Upper lobe of left lung (tissue), 6 donors: ENCODE results near the gene SETDB1. TPM values are rescaled to one million over a fixed set of nuclear protein-coding genes. Genes with fewer than 3 reads are reported as not detected.

Experiments used
- ATAC-seq, 2 donors: fragments of 200-7000 bp; cut with Tn5 transposase; one replicate each; pipeline ENCODE4 v1.9.1; 2022; ENCODE audit warnings: mild to moderate bottlenecking in 2 of 2, moderate library complexity in 2 of 2; ENCODE audit not compliant: low FRiP score in 2 of 2
- DNase-seq, 2 donors: peaks; one replicate each; pipeline ENCODE4 v3.0.0-alpha.2; 2019 to 2020
- H3K27ac ChIP-seq, 4 donors: fragments of 200-600 bp; sonication (generic); one replicate each; pipeline ENCODE4 v1.5.1; 2016 to 2019
- H3K27me3 ChIP-seq, 4 donors: fragments of 200-600 bp; sonication (generic); one replicate each; pipeline ENCODE4 v1.5.1; 2017 to 2019
- H3K36me3 ChIP-seq, 4 donors: fragments of 200-600 bp; sonication (generic); one replicate each; pipeline ENCODE4 v1.5.1; 2016 to 2019
- H3K4me1 ChIP-seq, 4 donors: fragments of 200-600 bp; sonication (generic); one replicate each; pipeline ENCODE4 v1.5.1; 2018 to 2019
- H3K4me3 ChIP-seq, 4 donors: fragments of 200-600 bp; sonication (generic); one replicate each; pipeline ENCODE4 v1.5.1; 2017 to 2019; ENCODE audit warnings: mild to moderate bottlenecking in 2 of 4, moderate library complexity in 1 of 4
- H3K9me3 ChIP-seq, 4 donors: fragments of 200-600 bp; sonication (generic); one replicate each; pipeline ENCODE4 v1.5.1; 2018 to 2019
- CTCF ChIP-seq, 6 experiments: fragments of 450-650 bp in 4 of 6; fragments of 200-600 bp in 2 of 6; sonication (generic) in 2 of 6; IDR thresholded peaks; one replicate each; pipeline ENCODE4 v1.5.1; 2016 to 2019; ENCODE audit warnings: antibody characterized with exemption in 6 of 6
- EP300 ChIP-seq, 4 donors: sonication (generic); formaldehyde crosslinking; IDR thresholded peaks; one replicate each; pipeline ENCODE4 v1.5.1; 2017; ENCODE audit warnings: antibody characterized with exemption in 4 of 4, control low read depth in 2 of 4
- POLR2A ChIP-seq, 4 donors: fragments of 450-650 bp; IDR thresholded peaks; one replicate each; pipeline ENCODE4 v1.5.1; 2016 to 2017; ENCODE audit warnings: antibody characterized with exemption in 4 of 4, mild to moderate bottlenecking in 2 of 4
- POLR2AphosphoS5 ChIP-seq, 2 donors: sonication (generic); formaldehyde crosslinking; IDR thresholded peaks; one replicate each; pipeline ENCODE4 v1.5.1; 2017; ENCODE audit warnings: antibody characterized with exemption in 2 of 2
- WGBS, 2 donors: methylation state at CpG; one replicate each; pipeline ENCODE4 v1.1.5; 2017 to 2018; 5-methylcytosine and 5-hydroxymethylcytosine counted together
- total RNA-seq, 6 donors: library from RNA; depleted of rRNA in 4 of 6; stranded (reverse); fragments of >200 nt in 4 of 6; gene quantifications; one replicate each; pipeline versions ENCODE4 v1.1.0 to v1.2.1, GENCODE V29; 2016 to 2021
- donor health status: DM: no; HTN: no; CAD: no; lungs with moderate emphysema.
- donor health status: DM: no; HTN: yes; CAD: no; lungs with severe emphysema.

Gene SETDB1
- total RNA-seq, 6 donors from 2014 or later: 26.8 to 88.0 (median 40.3) TPM

GRCh38 chr1:151008244-151009205, 82.4 kb downstream of the SETDB1 start, which contains the start of gene PRUNE1:
Gene PRUNE1, plus strand, starts transcription at chr1:151008449. Its CDS starts 184 bp downstream, at chr1:151008633.
- 0% methylated on average over 34 to 47 of the region's 69 CpGs for WGBS, 2 donors
- H3K27ac ChIP-seq: peak within 1 kb of the TSS; percentile 79 to 96 (median 93)
- peaks cover 53 to 81% (median 73%) of the 10 kb centered on the region in 4 donors for H3K4me1 ChIP-seq
- H3K9me3 ChIP-seq: no peaks in the 10 kb centered on the region
- H3K36me3 ChIP-seq: no peaks in the 10 kb centered on the region
- TF ChIP-seq EP300 (IDR thresholded peaks at IDR 0.05): peak in 1 of 4 donors; percentile 10
- TF ChIP-seq POLR2AphosphoS5 (IDR thresholded peaks at IDR 0.05): peak; percentile 54 to 83
- peak in 2 of 4 donors; percentile 76 to 82 for TF ChIP-seq POLR2A (IDR thresholded peaks at IDR 0.05)
- TF ChIP-seq CTCF (IDR thresholded peaks at IDR 0.05): peak in 4 of 6 experiments; percentile 28 to 51 (median 38)
- ATAC-seq: peak; percentile 97 to 98
- no peaks in the 10 kb centered on the region for H3K27me3 ChIP-seq
- peak; percentile 96 to 100 for DNase-seq
- H3K4me3 ChIP-seq: peak within 1 kb of the TSS; percentile 59 to 77 (median 70)

- H3K4me1 ChIP-seq: peaks cover 52 to 80% (median 70%) of the 10 kb centered on the region in 4 donors
- WGBS, 2 donors: 47 to 60% methylated on average over 3 of the region's 3 CpGs
- ATAC-seq: no peak
These were observed 83.0 kb downstream of the SETDB1 start for GRCh38 chr1:151009206-151009587.

GRCh38 chr1:151009674-151010345, 83.6 kb downstream of the SETDB1 start:
- Histone ChIP-seq H3K27me3 (no peaks in the 10 kb centered on the region), H3K9me3 (no peaks in the 10 kb centered on the region), H3K4me3 (peak overlapping the region in 1 of 4 donors; percentile 77), H3K36me3 (no peaks in the 10 kb centered on the region), H3K4me1 (peaks cover 49 to 80% (median 64%) of the 10 kb centered on the region in 4 donors), H3K27ac (peak overlapping the region in 3 of 4 donors; percentile 93 to 96 (median 93))
- 97 to 98% methylated on average over 8 of the region's 8 CpGs for WGBS, 2 donors
- DNase-seq: no peak
- ATAC-seq: no peak
- TF ChIP-seq EP300 (IDR thresholded peaks at IDR 0.05) (no peak), POLR2AphosphoS5 (IDR thresholded peaks at IDR 0.05) (no peak), POLR2A (IDR thresholded peaks at IDR 0.05) (no peak), CTCF (IDR thresholded peaks at IDR 0.05) (no peak)

More at GRCh38 chr1:151009206-151009587, 83.0 kb downstream of the SETDB1 start:
- DNase-seq: no peak
- Histone ChIP-seq H3K4me3 (peak overlapping the region; percentile 59 to 77 (median 70)), H3K36me3 (no peaks in the 10 kb centered on the region), H3K27me3 (no peaks in the 10 kb centered on the region), H3K27ac (peak overlapping the region; percentile 79 to 96 (median 93)), H3K9me3 (no peaks in the 10 kb centered on the region)
- TF ChIP-seq POLR2AphosphoS5 (IDR thresholded peaks at IDR 0.05) (no peak), EP300 (IDR thresholded peaks at IDR 0.05) (no peak), POLR2A (IDR thresholded peaks at IDR 0.05) (no peak), CTCF (IDR thresholded peaks at IDR 0.05) (no peak)

GRCh38 chr1:151010346-151010726, 84.2 kb downstream of the SETDB1 start:
- Histone ChIP-seq H3K27me3 (no peaks in the 10 kb centered on the region), H3K4me1 (peaks cover 44 to 74% (median 58%) of the 10 kb centered on the region in 4 donors), H3K27ac (no peak overlapping the region), H3K36me3 (no peaks in the 10 kb centered on the region), H3K4me3 (no peak overlapping the region), H3K9me3 (no peaks in the 10 kb centered on the region)
- TF ChIP-seq CTCF (IDR thresholded peaks at IDR 0.05): no peak
- TF ChIP-seq POLR2AphosphoS5 (IDR thresholded peaks at IDR 0.05): no peak
- TF ChIP-seq EP300 (IDR thresholded peaks at IDR 0.05): no peak
- TF ChIP-seq POLR2A (IDR thresholded peaks at IDR 0.05): no peak
- ATAC-seq (no peak), DNase-seq (no peak)
- 95 to 97% methylated on average over 3 of the region's 3 CpGs for WGBS, 2 donors
